Fibroblast of the aortic adventitia (primary cell): ENCODE measurements around the gene BTNL2. TPM values are rescaled to one million over a fixed set of nuclear protein-coding genes. Genes with fewer than 3 reads are reported as not detected.
"Not testable (repeated sequence)": the region's sequence is repeated elsewhere in the genome, so short reads cannot be mapped to it uniquely, and the experiment has no call there.

Source experiments
- DNase-seq: peaks from one replicate; pipeline ENCODE4 v3.0.0-alpha.2; 2010; ENCODE audit warnings: low read depth
- H3K4me3 ChIP-seq: 2 replicates; pipeline ENCODE4 v1.5.1; 2011; ENCODE audit warnings: low read depth, mild to moderate bottlenecking, control low read depth, low read length, moderate library complexity
- total RNA-seq: library from RNA; depleted of rRNA; stranded (reverse); fragments of >200 nt; gene quantifications from 2 replicates; pipeline ENCODE4 v1.2.3, GENCODE V29; 2012; ENCODE audit warnings: low replicate concordance
- TF ChIP-seq, protein P1 (sequence below): IDR thresholded peaks from 2 replicates; pipeline ENCODE4 v1.5.1; 2011; ENCODE audit warnings: mild to moderate bottlenecking, low read length, control low read depth, inconsistent platforms; ENCODE audit not compliant: insufficient read depth

Gene BTNL2
- total RNA-seq, 1 donor, result not detected

DNA sequence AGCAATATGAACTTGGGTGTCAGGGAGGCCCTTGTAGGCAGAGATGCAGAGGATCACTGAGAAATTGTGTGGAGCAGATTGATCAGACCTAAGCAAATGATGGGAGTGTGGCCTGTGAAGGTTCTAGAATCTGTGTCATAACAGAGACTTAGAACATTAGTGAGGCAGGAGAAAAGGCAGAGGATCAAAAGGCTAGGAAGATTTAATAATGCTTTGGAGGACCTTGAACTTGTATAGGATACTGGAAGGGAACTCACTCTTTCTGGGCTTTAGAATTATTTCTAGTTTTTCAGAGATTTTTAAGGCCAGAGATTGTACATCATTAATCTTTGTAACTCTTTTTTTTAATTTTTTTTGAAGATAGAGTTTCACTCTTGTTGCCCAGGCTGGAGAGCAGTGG is 35.2 kb downstream of the BTNL2 start, which contains the start of gene TSBP1:
TSBP1 (minus strand) TSS at position 101 of the 400 bp plus-strand sequence. CDS start 197 bp downstream, outside the sequence.
- TF ChIP-seq, protein P1, sequence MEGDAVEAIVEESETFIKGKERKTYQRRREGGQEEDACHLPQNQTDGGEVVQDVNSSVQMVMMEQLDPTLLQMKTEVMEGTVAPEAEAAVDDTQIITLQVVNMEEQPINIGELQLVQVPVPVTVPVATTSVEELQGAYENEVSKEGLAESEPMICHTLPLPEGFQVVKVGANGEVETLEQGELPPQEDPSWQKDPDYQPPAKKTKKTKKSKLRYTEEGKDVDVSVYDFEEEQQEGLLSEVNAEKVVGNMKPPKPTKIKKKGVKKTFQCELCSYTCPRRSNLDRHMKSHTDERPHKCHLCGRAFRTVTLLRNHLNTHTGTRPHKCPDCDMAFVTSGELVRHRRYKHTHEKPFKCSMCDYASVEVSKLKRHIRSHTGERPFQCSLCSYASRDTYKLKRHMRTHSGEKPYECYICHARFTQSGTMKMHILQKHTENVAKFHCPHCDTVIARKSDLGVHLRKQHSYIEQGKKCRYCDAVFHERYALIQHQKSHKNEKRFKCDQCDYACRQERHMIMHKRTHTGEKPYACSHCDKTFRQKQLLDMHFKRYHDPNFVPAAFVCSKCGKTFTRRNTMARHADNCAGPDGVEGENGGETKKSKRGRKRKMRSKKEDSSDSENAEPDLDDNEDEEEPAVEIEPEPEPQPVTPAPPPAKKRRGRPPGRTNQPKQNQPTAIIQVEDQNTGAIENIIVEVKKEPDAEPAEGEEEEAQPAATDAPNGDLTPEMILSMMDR, result no peak
- H3K4me3 ChIP-seq, result no peak within 1 kb of the TSS
- no peak for DNase-seq

GRCh38 chr6:32371229-32371628 is 35.8 kb downstream of the BTNL2 start:
- TF ChIP-seq, protein P1, result no peak
- no peak for DNase-seq
- H3K4me3 ChIP-seq, result no peak overlapping the region

GRCh38 chr6:32370505-32370904 is 36.5 kb downstream of the BTNL2 start:
- TF ChIP-seq, protein P1, result no peak
- DNase-seq, result no peak

DNA sequence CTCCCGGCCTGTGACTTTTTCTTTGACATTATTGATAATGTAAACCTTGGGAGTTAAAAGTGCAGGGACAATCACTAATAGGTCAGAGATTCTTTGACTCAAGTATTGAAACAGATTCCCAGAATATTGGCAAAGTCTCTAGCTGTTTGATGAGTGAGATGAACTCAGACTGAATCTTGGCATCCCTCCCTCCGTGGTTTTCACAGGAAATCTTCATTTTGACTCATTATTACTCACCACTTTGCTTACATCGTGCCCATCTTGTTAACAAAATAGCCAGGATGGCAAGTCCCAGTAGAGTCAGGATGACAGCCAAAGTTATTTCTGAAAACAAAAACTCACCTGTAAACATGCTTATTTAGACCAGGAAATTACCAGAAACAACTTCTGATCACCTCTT is 37.3 kb downstream of the BTNL2 start:
- DNase-seq, result peak; percentile 75
- TF ChIP-seq, protein P1, result no peak
- H3K4me3 ChIP-seq, result no peak overlapping the region

More at GRCh38 chr6:32370505-32370904, 36.5 kb downstream of the BTNL2 start:
- H3K4me3 ChIP-seq, result no peak overlapping the region

DNA sequence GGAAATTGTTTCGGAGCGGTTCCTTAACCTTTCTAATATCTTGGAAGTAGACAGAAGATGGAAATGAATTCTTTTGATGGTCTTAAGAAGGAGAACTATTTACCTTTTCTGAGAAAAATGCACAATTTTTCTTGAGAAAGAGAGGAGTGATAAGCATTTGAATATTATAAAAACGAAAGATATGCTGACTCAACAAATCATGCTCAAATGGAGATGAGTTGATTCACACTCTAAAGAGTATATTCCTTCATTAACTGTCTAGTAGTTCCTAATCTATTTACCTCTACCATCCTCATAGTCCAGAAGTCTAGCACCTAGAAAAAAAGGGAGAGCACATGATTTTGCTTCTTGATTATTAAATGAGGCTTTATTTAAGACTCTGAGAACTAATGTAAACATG is 39.3 kb downstream of the BTNL2 start:
- DNase-seq, result no peak
- H3K4me3 ChIP-seq, result no peak overlapping the region
- TF ChIP-seq, protein P1, result no peak

DNA sequence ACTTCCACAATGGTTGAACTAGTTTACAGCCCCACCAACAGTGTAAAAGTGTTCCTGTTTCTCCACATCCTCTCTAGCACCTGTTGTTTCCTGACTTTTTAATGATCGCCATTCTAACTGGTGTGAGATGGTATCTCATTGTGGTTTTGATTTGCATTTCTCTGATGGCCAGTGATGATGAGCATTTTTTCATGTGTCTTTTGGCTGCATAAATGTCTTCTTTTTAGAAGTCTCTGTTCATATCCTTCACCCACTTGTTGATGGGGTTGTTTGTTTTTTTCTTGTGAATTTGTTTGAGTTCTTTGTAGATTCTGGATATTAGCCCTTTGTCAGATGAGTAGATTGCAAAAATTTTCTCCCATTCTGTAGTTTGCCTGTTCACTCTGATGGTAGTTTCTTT is 47.8 kb downstream of the BTNL2 start:
- H3K4me3 ChIP-seq, DNase-seq: not testable (repeated sequence)

DNA sequence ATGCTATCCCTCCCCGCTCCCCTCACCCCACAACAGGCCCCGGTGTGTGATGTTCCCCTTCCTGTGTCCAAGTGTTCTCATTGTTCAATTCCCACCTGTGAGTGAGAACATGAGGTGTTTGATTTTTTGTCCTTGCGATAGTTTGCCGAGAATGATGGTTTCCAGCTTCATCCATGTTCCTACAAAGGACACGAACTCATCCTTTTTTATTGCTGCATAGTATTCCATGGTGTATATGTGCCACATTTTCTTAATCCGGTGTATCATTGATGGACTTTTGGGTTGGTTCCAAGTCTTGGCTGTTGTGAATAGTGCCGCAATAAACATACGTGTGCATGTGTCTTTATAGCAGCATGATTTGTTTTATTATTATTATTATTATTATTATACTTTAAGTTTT is 48.4 kb downstream of the BTNL2 start:
- not testable (repeated sequence) for H3K4me3 ChIP-seq, DNase-seq

- no peak overlapping the region for H3K4me3 ChIP-seq
- no peak for DNase-seq
- TF ChIP-seq, protein P1, result no peak
Measured at GRCh38 chr6:32355018-32355417, 52.0 kb downstream of the BTNL2 start.
